SK-N-SH (cell line): ENCODE measurements around the gene ADAMTS7. TPM values are rescaled to one million over a fixed set of nuclear protein-coding genes. Genes with fewer than 3 reads are reported as not detected.
A peak's percentile ranks its signal among the peaks of the same experiment; 100 is the strongest.
"Not testable (repeated sequence)": the region's sequence is repeated elsewhere in the genome, so short reads cannot be mapped to it uniquely, and the experiment has no call there.

Experiments
- CTCF ChIA-PET: fragments of 300-600, 350-600 bp; formaldehyde crosslinking; extraction: SDS; loops from one replicate; lab custom pipeline; 2021; lab: Yijun Ruan, JAX
- POLR2A ChIA-PET: fragments of 350-600 bp; sonication (Branson Sonifier 250); formaldehyde crosslinking; extraction: SDS; loops from one replicate; lab custom pipeline; 2020; ENCODE audit warnings: antibody characterized with exemption, inconsistent platforms; lab: Yijun Ruan, JAX
- DNase-seq: peaks from one replicate; pipeline ENCODE4 v3.0.0; 2012
- H2AFZ ChIP-seq: fragments of 200-600 bp; sonication (generic); 2 replicates; pipeline ENCODE4 v1.8.1; 2016; ENCODE audit warnings: antibody characterized with exemption, mild to moderate bottlenecking, low read depth
- H3F3A ChIP-seq: fragments of 200-600 bp; sonication (generic); replicated peaks from 2 replicates; pipeline ENCODE3; 2016; ENCODE audit warnings: antibody characterized with exemption, mild to moderate bottlenecking; ENCODE audit not compliant: insufficient read depth
- H3K27ac ChIP-seq, 2 experiments: fragments of 200-500 bp in 1 of 2; fragments of 200-600 bp in 1 of 2; sonication (Bioruptor generic) in 1 of 2; sonication (generic), shearing (Covaris generic) in 1 of 2; 2 replicates each; pipeline versions ENCODE4 v1.5.1 to v1.6.1; 2014 to 2016; ENCODE audit warnings: low read depth in 2 of 2, inconsistent platforms in 1 of 2, low read length in 1 of 2, mild to moderate bottlenecking in 1 of 2, mixed read lengths in 1 of 2
- H3K27me3 ChIP-seq: fragments of 200-600 bp; sonication (generic), shearing (Covaris generic); 2 replicates; pipeline ENCODE4 v1.6.1; 2016; ENCODE audit warnings: mixed run types; ENCODE audit not compliant: insufficient read depth
- H3K36me3 ChIP-seq, 2 experiments: fragments of 200-500 bp in 1 of 2; fragments of 200-600 bp in 1 of 2; sonication (Bioruptor generic) in 1 of 2; sonication (generic) in 1 of 2; replicated peaks in 1 of 2; 2 replicates each; pipeline versions ENCODE3 to v1.5.1; 2014 to 2016; ENCODE audit warnings: low read length in 1 of 2, mild to moderate bottlenecking in 1 of 2; ENCODE audit not compliant: insufficient read depth in 2 of 2, control insufficient read depth in 1 of 2
- H3K4me1 ChIP-seq, 2 experiments: fragments of 200-500 bp in 1 of 2; fragments of 200-600 bp in 1 of 2; sonication (Bioruptor generic) in 1 of 2; sonication (generic), shearing (Covaris generic) in 1 of 2; 2 replicates each; pipeline versions ENCODE4 v1.5.1 to v1.6.1; 2014 to 2016; ENCODE audit warnings: low read depth in 1 of 2, low read length in 1 of 2, mixed run types in 1 of 2; ENCODE audit not compliant: insufficient read depth in 2 of 2, control insufficient read depth in 1 of 2
- H3K4me2 ChIP-seq: fragments of 200-600 bp; sonication (generic), shearing (Covaris generic); 2 replicates; pipeline ENCODE4 v1.6.1; 2017; ENCODE audit warnings: mixed run types
- H3K4me3 ChIP-seq, 2 experiments: fragments of 200-500 bp in 1 of 2; fragments of 200-600 bp in 1 of 2; sonication (Bioruptor generic) in 1 of 2; sonication (generic), shearing (Covaris generic) in 1 of 2; 2 replicates each; pipeline versions ENCODE4 v1.5.1 to v1.8.1; 2014 to 2016; ENCODE audit warnings: low read depth in 2 of 2, inconsistent platforms in 1 of 2, low read length in 1 of 2, mild to moderate bottlenecking in 1 of 2, mixed read lengths in 1 of 2, moderate library complexity in 1 of 2
- H3K79me2 ChIP-seq: fragments of 200-600 bp; sonication (generic); 2 replicates; pipeline ENCODE4 v1.8.1; 2017; ENCODE audit warnings: mild to moderate bottlenecking; ENCODE audit not compliant: insufficient read depth
- H3K9ac ChIP-seq: fragments of 200-600 bp; sonication (generic); 2 replicates; pipeline ENCODE4 v1.6.1; 2017; ENCODE audit warnings: mixed run types
- H3K9me2 ChIP-seq: fragments of 200-600 bp; sonication (generic); 2 replicates; pipeline ENCODE4 v1.6.1; 2017; ENCODE audit warnings: mixed run types
- H3K9me3 ChIP-seq: fragments of 200-600 bp; sonication (generic); 2 replicates; pipeline ENCODE4 v1.6.1; 2017; ENCODE audit warnings: mixed run types, mild to moderate bottlenecking, moderate library complexity
- H4K20me1 ChIP-seq: fragments of 200-600 bp; sonication (generic); 2 replicates; pipeline ENCODE4 v1.6.1; 2017; ENCODE audit warnings: mild to moderate bottlenecking, mixed run types; ENCODE audit not compliant: insufficient read depth
- EZH2phosphoT487 ChIP-seq: fragments of 200-600 bp; sonication (generic); IDR thresholded peaks from 2 replicates; pipeline ENCODE4 v1.6.1; 2017; ENCODE audit warnings: low read depth, mixed run types, mild to moderate bottlenecking, antibody characterized with exemption, moderate library complexity, borderline replicate concordance
- FOXM1 ChIP-seq: IDR thresholded peaks from 2 replicates; pipeline ENCODE4 v1.4.0; 2012; ENCODE audit warnings: low read depth, mild to moderate bottlenecking
- GATA2 ChIP-seq: sonication (generic); formaldehyde crosslinking; IDR thresholded peaks from 2 replicates; pipeline ENCODE4 v1.5.0; 2020; ENCODE audit warnings: mild to moderate bottlenecking, missing genetic modification reagents
- IRF3 ChIP-seq: fragments of 150-350 bp; IDR thresholded peaks from 2 replicates; pipeline ENCODE4 v1.6.1; 2016; ENCODE audit warnings: mild to moderate bottlenecking, low read depth, low read length
- MEF2A ChIP-seq: IDR thresholded peaks from 2 replicates; pipeline ENCODE4 v1.4.0; 2012; ENCODE audit warnings: low read depth, borderline replicate concordance
- RXRA ChIP-seq: IDR thresholded peaks from 2 replicates; pipeline ENCODE4 v1.4.0; 2012; ENCODE audit warnings: low read depth, mild to moderate bottlenecking, borderline replicate concordance
- TAF1 ChIP-seq: IDR thresholded peaks from 2 replicates; pipeline ENCODE4 v1.6.1; 2012; ENCODE audit warnings: low read depth, mild to moderate bottlenecking, low read length, moderate library complexity, borderline replicate concordance
- USF2 ChIP-seq: fragments of 150-350 bp; IDR thresholded peaks from 2 replicates; pipeline ENCODE4 v1.6.1; 2017; ENCODE audit warnings: antibody characterized with exemption, low read length, low read depth, borderline replicate concordance
- YY1 ChIP-seq: IDR thresholded peaks from 2 replicates; pipeline ENCODE4 v1.4.0; 2012; ENCODE audit warnings: low read depth, mild to moderate bottlenecking
- WGBS: methylation state at CpG from one replicate; pipeline ENCODE4 v1.1.6; 2017; ENCODE audit warnings: low lambda C conversion rate; 5-methylcytosine and 5-hydroxymethylcytosine counted together
- polyA plus RNA-seq, 3 experiments: library from polyadenylated mRNA; depleted of rRNA; stranded (reverse); fragments of >200 nt; gene quantifications; 2 replicates each; pipeline ENCODE4 v1.2.3, GENCODE V29; 2012

Gene ADAMTS7
- polyA plus RNA-seq, 1 of the 3 experiments (the other 2 are of a cell fraction), result 17.9 TPM

GRCh38 chr15:78763796-78764241, 47.4 kb downstream of the ADAMTS7 start:
- ChIA-PET CTCF (interaction anchor here (1.2 to 1.5 kb wide), 3 partner anchors 47 to 145 kb away, joined by 3 to 5 read pairs (median 3); partner anchors contain the start of gene ADAMTS7), POLR2A (no interaction called here)
- H3K36me3 ChIP-seq, result no peaks in the 10 kb centered on the region
- H2AFZ ChIP-seq, result no peak overlapping the region
- H3K79me2 ChIP-seq, result no peaks in the 10 kb centered on the region
- H3K27ac ChIP-seq, result peak overlapping the region in 1 of 2 experiments; percentile 48; a peak in 1 of 4 replicates
- H3K4me3 ChIP-seq, result no peak overlapping the region
- no peaks in the 10 kb centered on the region for H3K27me3 ChIP-seq
- H3K4me2 ChIP-seq, result no peak overlapping the region
- H4K20me1 ChIP-seq, result no peaks in the 10 kb centered on the region
- DNase-seq, result no peak
- peaks cover 0 to 63% of the 10 kb centered on the region in 2 experiments; a peak in 1 of 4 replicates for H3K4me1 ChIP-seq
- H3K9ac ChIP-seq, result no peak overlapping the region
- H3F3A ChIP-seq, result no peaks in the 10 kb centered on the region
- no peaks in the 10 kb centered on the region for H3K9me3 ChIP-seq
- no peaks in the 10 kb centered on the region for H3K9me2 ChIP-seq
- 90% methylated on average over 17 of the region's 26 CpGs for WGBS
- no peak for TF ChIP-seq IRF3
- TF ChIP-seq EZH2phosphoT487, result no peak
- no peak for TF ChIP-seq YY1
- TF ChIP-seq TAF1, result no peak
- no peak for TF ChIP-seq USF2
- no peak for TF ChIP-seq FOXM1

- Histone ChIP-seq H4K20me1 (no peaks in the 10 kb centered on the region), H3K27ac (peak overlapping the region in 1 of 2 experiments; percentile 48; a peak in 1 of 4 replicates), H3K27me3 (no peaks in the 10 kb centered on the region), H3K9me3 (no peaks in the 10 kb centered on the region), H3K4me2 (no peak overlapping the region), H2AFZ (no peak overlapping the region), H3K4me3 (no peak overlapping the region), H3K4me1 (peaks cover 0 to 69% of the 10 kb centered on the region in 2 experiments; a peak in 1 of 4 replicates), H3K9me2 (no peaks in the 10 kb centered on the region), H3K79me2 (no peaks in the 10 kb centered on the region), H3K9ac (no peak overlapping the region), H3F3A (no peaks in the 10 kb centered on the region), H3K36me3 (no peaks in the 10 kb centered on the region)
- WGBS, result 91% methylated on average over 23 of the region's 29 CpGs
- POLR2A ChIA-PET, result no interaction called here
- no peak for DNase-seq
- CTCF ChIA-PET, result interaction anchor here (1.4 kb wide), 1 partner anchor 48 kb away, joined by 5 read pairs; the partner anchor contains the start of gene ADAMTS7
- no peak for TF ChIP-seq GATA2
- TF ChIP-seq RXRA, result no peak
- no peak for TF ChIP-seq MEF2A
Observed at GRCh38 chr15:78762985-78763795, 48.1 kb downstream of the ADAMTS7 start.

- Histone ChIP-seq H3K4me1 (peaks cover 0 to 71% of the 10 kb centered on the region in 2 experiments; a peak in 1 of 4 replicates), H3K27ac (peak overlapping the region in 1 of 2 experiments; percentile 90; a peak in 2 of 4 replicates)
- DNase-seq, H3K27me3 ChIP-seq, H3K9me2 ChIP-seq, H3K9ac ChIP-seq, H3K79me2 ChIP-seq, H3K4me3 ChIP-seq, H3K4me2 ChIP-seq, POLR2A ChIA-PET, H2AFZ ChIP-seq, H3F3A ChIP-seq, H3K9me3 ChIP-seq, H3K36me3 ChIP-seq, H4K20me1 ChIP-seq: not testable (repeated sequence)
- no CpG with 5 or more reads among the region's 25 CpGs for WGBS
- CTCF ChIA-PET, result interaction anchor here (1.4 to 1.8 kb wide), 2 partner anchors 48 kb away, joined by 5 to 7 read pairs; partner anchors contain the start of gene ADAMTS7
Observed at GRCh38 chr15:78762386-78762961, 48.8 kb downstream of the ADAMTS7 start.
